ACC112 (cell line): ENCODE measurements around the gene FOXE3.
"Not testable (repeated sequence)": the region's sequence is repeated elsewhere in the genome, so short reads cannot be mapped to it uniquely, and the experiment has no call there.

Experiments
- H2AFZ ChIP-seq: fragments of 200-600 bp; sonication (generic); one replicate; pipeline ENCODE4 v1.6.0; 2017; ENCODE audit warnings: antibody characterized with exemption, low read length; ENCODE audit not compliant: unreplicated experiment
- H3K27ac ChIP-seq: fragments of 200-600 bp; sonication (generic); 2 replicates; pipeline ENCODE4 v1.5.1; 2014; ENCODE audit warnings: low read depth, mild to moderate bottlenecking, antibody characterized with exemption, low read length, moderate library complexity
- H3K27me3 ChIP-seq: fragments of 200-600 bp; sonication (generic); 2 replicates; pipeline ENCODE4 v1.6.1; 2014; ENCODE audit warnings: mild to moderate bottlenecking, antibody characterized with exemption, low read length, moderate library complexity, mixed read lengths; ENCODE audit not compliant: insufficient read depth
- H3K36me3 ChIP-seq: fragments of 200-600 bp; sonication (generic); 2 replicates; pipeline ENCODE4 v1.6.1; 2016; ENCODE audit warnings: mild to moderate bottlenecking, antibody characterized with exemption, low read length, moderate library complexity, mixed read lengths; ENCODE audit not compliant: insufficient read depth
- H3K4me1 ChIP-seq: fragments of 200-600 bp; sonication (generic); one replicate; pipeline ENCODE4 v1.6.1; 2016; ENCODE audit warnings: low read length, mixed read lengths; ENCODE audit not compliant: insufficient read depth, unreplicated experiment, control insufficient read depth
- H3K4me3 ChIP-seq: fragments of 200-600 bp; sonication (generic); 2 replicates; pipeline ENCODE4 v1.5.1; 2014; ENCODE audit warnings: mild to moderate bottlenecking, low read depth, low read length
- H3K79me2 ChIP-seq: fragments of 200-600 bp; sonication (generic); one replicate; pipeline ENCODE4 v1.6.0; 2016; ENCODE audit warnings: low read length; ENCODE audit not compliant: control insufficient read depth, unreplicated experiment, insufficient read depth

Gene FOXE3

DNA sequence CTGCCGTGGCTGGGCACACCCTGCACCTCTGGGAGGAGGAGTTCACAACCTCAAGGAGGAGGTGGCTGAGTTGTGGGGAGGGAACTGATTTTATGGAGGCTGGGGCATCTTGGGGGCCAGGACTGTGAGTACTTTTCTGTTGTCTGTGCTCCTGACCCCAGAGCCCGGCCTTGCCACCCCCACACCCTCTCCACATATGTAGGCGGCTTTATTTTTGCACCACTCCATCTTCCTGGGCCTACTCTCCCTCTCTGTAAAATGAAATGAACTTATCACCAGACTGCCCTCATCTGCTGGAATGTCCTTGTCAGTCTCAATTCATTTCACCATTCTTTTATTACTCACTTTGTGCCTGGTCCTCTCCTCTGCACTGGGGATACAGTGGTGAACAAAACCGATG is 34.5 kb downstream of the FOXE3 start:
- H3K79me2 ChIP-seq = no peaks in the 10 kb centered on the region
- no peak overlapping the region for H3K4me3 ChIP-seq
- no peaks in the 10 kb centered on the region for H3K4me1 ChIP-seq
- H3K36me3 ChIP-seq = no peaks in the 10 kb centered on the region
- H2AFZ ChIP-seq = no peak overlapping the region
- H3K27ac ChIP-seq = no peak overlapping the region
- peaks cover 71% of the 10 kb centered on the region for H3K27me3 ChIP-seq

DNA sequence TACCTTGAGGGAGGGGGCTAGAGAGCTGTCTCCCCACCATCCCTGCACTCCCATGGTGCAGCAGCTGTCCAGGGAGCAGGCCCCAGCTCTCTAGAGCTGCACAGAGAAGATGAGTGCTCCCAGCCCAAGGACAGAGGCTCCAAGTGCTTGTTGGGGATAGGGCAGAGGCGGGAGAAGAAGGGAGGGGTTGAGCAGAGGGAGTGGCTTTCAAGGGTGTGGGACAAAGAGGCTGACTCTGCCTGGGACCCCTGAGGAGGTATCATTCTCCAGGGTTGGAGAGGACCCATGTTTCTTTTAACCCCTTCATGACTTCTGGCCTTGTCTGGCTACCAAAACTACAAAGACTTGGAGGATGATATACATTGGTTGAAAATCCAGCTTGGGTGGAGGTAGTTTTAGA is 36.3 kb downstream of the FOXE3 start:
- peaks cover 53% of the 10 kb centered on the region for H3K27me3 ChIP-seq
- no peak overlapping the region for H3K27ac ChIP-seq
- no peaks in the 10 kb centered on the region for H3K36me3 ChIP-seq
- no peaks in the 10 kb centered on the region for H3K4me1 ChIP-seq
- no peak overlapping the region for H3K4me3 ChIP-seq
- no peaks in the 10 kb centered on the region for H3K79me2 ChIP-seq
- no peak overlapping the region for H2AFZ ChIP-seq

DNA sequence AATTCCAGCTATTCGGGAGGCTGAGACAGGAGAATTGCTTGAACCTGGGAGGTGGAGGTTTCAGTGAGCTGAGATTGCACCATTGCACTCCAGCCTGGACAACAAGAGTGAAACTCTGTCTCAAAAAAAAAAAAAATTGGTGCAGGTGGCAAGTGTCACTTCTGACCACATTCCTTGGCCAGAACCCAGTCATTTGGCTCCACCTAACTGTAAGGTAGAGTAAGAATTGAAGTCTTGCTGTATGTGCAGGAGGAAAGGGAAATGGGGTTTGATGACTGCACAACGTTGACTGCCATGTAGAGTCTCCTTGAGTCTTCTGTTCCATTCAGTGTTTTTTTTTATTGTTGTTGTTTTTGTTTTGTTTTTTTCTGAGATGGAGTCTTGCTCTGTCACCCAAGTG is 37.8 kb downstream of the FOXE3 start:
- H3K4me3 ChIP-seq, H3K79me2 ChIP-seq, H3K27ac ChIP-seq, H2AFZ ChIP-seq, H3K4me1 ChIP-seq, H3K36me3 ChIP-seq: not testable (repeated sequence)
- peaks cover 44% of the 10 kb centered on the region for H3K27me3 ChIP-seq

DNA sequence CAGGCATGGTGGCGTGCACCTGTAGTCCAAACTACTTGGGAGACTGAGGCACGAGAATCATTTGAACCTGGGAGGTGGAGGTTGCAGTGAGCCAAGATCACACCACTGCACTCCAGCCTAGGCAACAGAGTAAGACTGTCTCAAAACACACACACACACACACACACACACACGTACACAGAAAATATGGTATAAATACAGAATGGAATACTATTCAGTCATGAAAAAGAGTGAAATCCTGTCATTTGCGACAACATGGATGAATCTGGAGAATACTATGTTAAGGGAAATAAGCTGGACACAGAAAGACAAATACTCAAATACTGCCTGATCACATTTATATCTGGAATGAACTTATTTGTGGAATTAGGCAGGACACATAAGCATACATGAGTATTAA is 40.2 kb downstream of the FOXE3 start:
- Histone ChIP-seq H2AFZ (no peak overlapping the region), H3K36me3 (no peaks in the 10 kb centered on the region), H3K27ac (no peak overlapping the region), H3K79me2 (no peaks in the 10 kb centered on the region), H3K4me3 (no peak overlapping the region), H3K4me1 (no peaks in the 10 kb centered on the region), H3K27me3 (peaks cover 44% of the 10 kb centered on the region)

DNA sequence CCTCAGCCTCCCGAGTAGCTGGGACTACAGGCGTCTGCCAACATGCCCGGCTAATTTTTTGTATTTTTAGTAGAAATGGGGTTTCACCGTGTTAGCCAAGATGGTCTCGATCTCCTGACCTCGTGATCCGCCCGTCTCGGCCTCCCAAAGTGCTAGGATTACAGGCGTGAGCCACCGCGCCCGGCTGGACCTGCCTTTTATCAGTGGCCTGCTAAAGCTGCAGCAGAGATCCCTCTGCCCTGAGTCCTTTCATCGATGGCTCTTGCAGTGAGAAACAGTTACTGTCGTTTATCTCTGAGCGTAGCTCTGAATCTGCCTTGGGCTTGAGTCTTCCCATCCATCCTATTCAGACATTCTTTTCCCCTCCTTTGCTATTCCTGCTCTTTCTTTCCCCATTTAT is 41.5 kb downstream of the FOXE3 start:
- not testable (repeated sequence) for H3K79me2 ChIP-seq, H3K36me3 ChIP-seq, H3K27ac ChIP-seq, H3K4me3 ChIP-seq, H3K4me1 ChIP-seq, H2AFZ ChIP-seq
- peaks cover 46% of the 10 kb centered on the region for H3K27me3 ChIP-seq

DNA sequence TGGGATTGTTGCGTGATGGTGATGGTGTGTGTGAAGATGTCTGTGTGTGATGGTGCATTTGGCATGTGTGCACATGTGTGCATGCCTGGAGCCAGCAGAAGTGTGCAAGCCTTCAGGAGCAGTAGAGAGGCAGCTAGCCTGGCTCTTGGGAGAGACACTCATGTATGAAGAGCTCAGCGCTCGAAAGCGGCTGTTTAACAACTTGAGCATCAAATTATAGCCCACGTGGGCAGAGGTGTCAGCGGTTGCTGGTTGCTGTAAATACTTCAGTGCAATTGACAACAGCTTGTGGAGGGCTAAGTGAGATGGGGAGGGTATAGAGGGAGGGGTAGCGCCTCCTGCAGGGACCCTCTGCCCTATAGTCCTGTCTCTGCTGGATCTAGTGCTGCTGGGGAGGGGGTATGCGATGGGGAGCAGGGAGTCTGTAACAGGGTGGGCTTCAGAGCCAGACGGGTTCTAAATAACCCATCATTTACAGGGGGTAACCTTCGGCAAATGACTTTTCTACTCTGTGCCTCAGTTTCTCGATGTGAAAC is 43.2 kb downstream of the FOXE3 start:
- no peaks in the 10 kb centered on the region for H3K36me3 ChIP-seq
- no peak overlapping the region for H2AFZ ChIP-seq
- no peaks in the 10 kb centered on the region for H3K4me1 ChIP-seq
- H3K27ac ChIP-seq = no peak overlapping the region
- H3K4me3 ChIP-seq = no peak overlapping the region
- no peaks in the 10 kb centered on the region for H3K79me2 ChIP-seq
- peaks cover 57% of the 10 kb centered on the region for H3K27me3 ChIP-seq

DNA sequence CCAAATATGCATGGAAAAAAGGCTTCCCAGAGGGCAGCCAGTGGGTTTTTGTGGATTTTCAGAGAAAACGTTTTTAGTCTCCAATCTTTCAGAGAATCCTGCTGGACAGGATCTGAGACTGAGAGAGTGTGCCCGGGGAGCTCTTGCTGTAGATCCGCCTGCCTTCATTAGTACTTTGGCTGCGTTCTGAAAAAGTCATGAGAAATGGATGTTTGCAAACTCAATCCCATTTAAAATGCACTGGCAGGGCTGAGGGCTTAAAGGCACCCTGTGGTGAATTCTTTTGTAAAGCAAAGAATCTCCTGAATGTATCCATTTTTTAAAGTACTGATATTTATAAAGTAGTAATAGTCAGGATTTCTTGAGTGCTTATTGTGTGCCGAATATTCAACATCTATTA is 44.0 kb downstream of the FOXE3 start:
- no peaks in the 10 kb centered on the region for H3K36me3 ChIP-seq
- no peak overlapping the region for H3K27ac ChIP-seq
- no peak overlapping the region for H3K4me3 ChIP-seq
- H2AFZ ChIP-seq = no peak overlapping the region
- no peaks in the 10 kb centered on the region for H3K79me2 ChIP-seq
- no peaks in the 10 kb centered on the region for H3K4me1 ChIP-seq
- H3K27me3 ChIP-seq = peaks cover 57% of the 10 kb centered on the region

DNA sequence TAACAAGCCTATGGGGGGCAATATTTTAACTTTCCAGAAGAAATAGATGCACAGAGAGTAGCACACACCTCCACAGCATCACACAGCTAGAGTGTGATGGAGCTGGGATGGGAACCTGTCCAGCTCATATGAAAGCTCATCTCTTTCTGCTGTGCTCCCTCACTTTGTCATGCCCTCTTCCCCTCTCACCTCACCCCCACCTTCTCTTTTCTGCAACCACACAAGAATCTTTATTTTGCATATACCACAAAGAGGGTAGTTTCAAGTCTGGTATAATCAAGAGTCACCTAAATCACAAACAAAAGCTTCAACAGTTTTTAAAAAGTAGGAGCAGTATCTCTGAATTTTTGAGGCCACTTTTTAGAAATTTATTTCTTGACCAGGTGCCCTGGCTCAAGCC is 44.4 kb downstream of the FOXE3 start:
- peaks cover 57% of the 10 kb centered on the region for H3K27me3 ChIP-seq
- no peaks in the 10 kb centered on the region for H3K79me2 ChIP-seq
- no peaks in the 10 kb centered on the region for H3K4me1 ChIP-seq
- H3K27ac ChIP-seq = no peak overlapping the region
- no peak overlapping the region for H3K4me3 ChIP-seq
- no peaks in the 10 kb centered on the region for H3K36me3 ChIP-seq
- no peak overlapping the region for H2AFZ ChIP-seq

DNA sequence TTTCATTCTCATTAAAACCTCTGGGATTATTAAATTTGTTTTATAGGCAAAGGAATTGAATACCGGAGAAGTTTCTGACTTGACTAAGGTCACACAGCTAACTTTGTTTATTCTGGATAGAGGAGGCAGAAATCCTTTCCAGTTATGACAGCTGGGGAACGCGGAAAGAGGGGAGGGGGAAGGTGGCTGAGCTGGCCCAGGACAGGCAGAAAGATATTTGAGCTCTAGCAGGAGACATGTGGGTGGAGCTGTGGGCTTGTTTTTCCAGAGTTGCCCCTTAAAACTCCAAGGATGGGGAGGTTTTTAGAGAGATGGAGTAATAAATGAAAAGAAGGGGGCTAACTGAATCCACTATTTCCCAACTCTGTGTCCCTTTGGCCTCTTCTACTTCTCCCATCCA is 49.5 kb downstream of the FOXE3 start:
- Histone ChIP-seq H3K79me2 (no peaks in the 10 kb centered on the region), H3K4me3 (no peak overlapping the region), H3K27me3 (peaks cover 48% of the 10 kb centered on the region), H3K36me3 (no peaks in the 10 kb centered on the region), H2AFZ (no peak overlapping the region), H3K27ac (no peak overlapping the region), H3K4me1 (no peaks in the 10 kb centered on the region)
